Body of pancreas (tissue), 4 donors: Measurements from ENCODE around the gene TSHR. TPM values are rescaled to one million over a fixed set of nuclear protein-coding genes. Genes with fewer than 3 reads are reported as not detected.

Source experiments
- ATAC-seq: fragments of 150-250 bp; one replicate; pipeline ENCODE4 v1.9.1; 2016
- DNase-seq, 4 donors: peaks; one replicate each; pipeline ENCODE4 v3.0.0-alpha.2; 2019
- H3K27ac ChIP-seq, 4 donors: fragments of 200-600 bp; sonication (generic); 1 replicate in 3 of 4; 2 replicates in 1 of 4; pipeline versions ENCODE4 v1.5.1 to v1.6.1; 2016 to 2019; ENCODE audit warnings: mild to moderate bottlenecking in 1 of 4, mixed read lengths in 1 of 4, moderate library complexity in 1 of 4
- H3K27me3 ChIP-seq, 2 donors: fragments of 200-600 bp; sonication (generic); one replicate each; pipeline ENCODE4 v1.6.0; 2016; ENCODE audit warnings: mild to moderate bottlenecking in 1 of 2
- H3K36me3 ChIP-seq, 2 donors: fragments of 200-600 bp; sonication (generic); replicated peaks in 1 of 2; 2 replicates each; pipeline ENCODE4 v1.5.1; 2016; ENCODE audit warnings: low read depth in 2 of 2; ENCODE audit not compliant: insufficient read depth in 1 of 2
- H3K4me1 ChIP-seq: fragments of 200-600 bp; sonication (generic); one replicate; pipeline ENCODE4 v1.6.0; 2016
- H3K4me3 ChIP-seq, 2 donors: fragments of 200-600 bp; sonication (generic); 1 replicate in 1 of 2; 2 replicates in 1 of 2; pipeline ENCODE4 v1.5.1; 2016 to 2019
- H3K9me3 ChIP-seq, 3 donors: fragments of 200-600 bp; sonication (generic); 1 replicate in 2 of 3; 2 replicates in 1 of 3; pipeline ENCODE4 v1.5.1; 2016
- POLR2A ChIP-seq, 3 donors: fragments of 450-650 bp; IDR thresholded peaks; one replicate each; pipeline ENCODE4 v1.6.1; 2016; ENCODE audit warnings: antibody characterized with exemption in 3 of 3, mild to moderate bottlenecking in 2 of 3
- WGBS, 2 donors: methylation state at CpG; one replicate each; pipeline ENCODE4 v1.1.5; 2017; 5-methylcytosine and 5-hydroxymethylcytosine counted together
- intact Hi-C: fragments of 100-400 bp; cut with DNase I; formaldehyde crosslinking; loops from one replicate; pipeline ENCODE4 v1.15.1; 2023
- total RNA-seq, 2 donors: library from RNA; depleted of rRNA; stranded (reverse); fragments of >200 nt; gene quantifications; one replicate each; pipeline ENCODE4 v1.1.0, GENCODE V29; 2016
- TF ChIP-seq, protein P1 (sequence below), 7 experiments: fragments of 450-650 bp in 4 of 7; fragments of 200-600 bp in 3 of 7; sonication (generic) in 3 of 7; IDR thresholded peaks; one replicate each; pipeline ENCODE4 v1.5.1; 2016 to 2019; ENCODE audit warnings: antibody characterized with exemption in 7 of 7

TSHR gene
- total RNA-seq, 2 donors from 2014 or later: not detected

DNA sequence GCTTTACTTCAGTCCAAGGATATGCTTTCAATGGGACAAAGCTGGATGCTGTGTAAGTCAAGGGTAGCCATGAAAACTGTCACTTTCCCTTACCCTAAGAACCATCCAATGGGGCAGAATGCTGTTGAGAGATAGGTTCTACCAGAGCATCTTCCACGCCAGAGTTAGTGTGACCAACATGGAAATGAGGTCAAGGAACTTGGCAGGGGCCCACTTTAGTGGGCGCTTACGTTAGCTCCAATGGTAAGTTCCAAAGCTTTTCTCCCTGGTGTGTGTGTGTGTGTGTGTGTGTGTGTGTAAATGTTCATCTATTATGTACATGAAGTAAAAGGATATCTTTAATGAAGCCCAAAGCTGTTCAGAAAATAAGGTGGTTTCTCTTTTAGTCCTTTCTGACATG is 141.2 kb downstream of the TSHR start:
- H3K27me3 ChIP-seq: no peaks in the 10 kb centered on the region
- DNase-seq (no peak), ATAC-seq (no peak)
- H3K27ac ChIP-seq: no peak overlapping the region
- no peak overlapping the region for H3K4me3 ChIP-seq
- no peak for TF ChIP-seq POLR2A (IDR thresholded peaks at IDR 0.05)
- intact Hi-C loops: no loop called here
- H3K4me1 ChIP-seq: no peaks in the 10 kb centered on the region
- 89 to 91% methylated on average over 3 of the region's 3 CpGs for WGBS, 2 donors
- H3K9me3 ChIP-seq: no peaks in the 10 kb centered on the region
- H3K36me3 ChIP-seq: no peaks in the 10 kb centered on the region

DNA sequence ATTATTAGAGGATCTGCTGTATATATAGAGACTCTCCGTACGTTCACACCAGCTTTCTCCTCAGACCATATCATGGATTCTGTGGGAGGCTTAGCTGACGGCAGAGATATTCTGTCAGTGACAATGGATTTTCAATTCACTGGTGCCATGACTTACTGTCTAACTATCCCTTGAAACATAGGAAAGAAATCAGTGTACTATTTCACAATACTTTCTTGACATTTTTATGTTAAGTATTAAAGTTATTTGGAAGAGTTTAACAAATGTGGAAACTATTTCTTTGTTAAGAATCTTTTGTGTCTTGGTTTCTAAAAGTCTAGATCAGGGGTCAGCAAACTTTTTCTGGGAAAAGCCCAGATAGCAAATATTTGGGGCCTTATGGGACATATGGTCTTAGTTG is 146.8 kb downstream of the TSHR start:
- ATAC-seq: no peak

DNA sequence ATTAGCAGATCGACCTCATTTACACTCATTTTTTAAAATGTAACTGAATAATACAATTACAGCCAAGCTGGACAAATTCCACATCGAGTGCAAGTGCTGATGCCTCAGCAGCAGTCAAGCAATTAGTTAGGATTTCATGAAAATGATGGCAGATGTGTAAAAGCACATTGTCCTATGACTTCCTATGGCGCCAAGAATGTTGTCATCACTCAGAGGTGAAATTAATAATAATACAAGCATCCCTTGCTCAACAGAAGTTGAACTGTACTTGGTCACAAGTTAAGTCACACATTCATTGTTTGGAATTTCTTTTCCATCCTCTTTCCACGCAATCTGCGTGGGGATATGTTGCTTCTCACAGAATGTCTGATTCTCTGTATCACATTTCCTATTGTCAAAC is 148.0 kb downstream of the TSHR start:
- H3K4me3 ChIP-seq: no peak overlapping the region
- H3K27me3 ChIP-seq: no peaks in the 10 kb centered on the region
- ATAC-seq: no peak
- TF ChIP-seq, protein P1, sequence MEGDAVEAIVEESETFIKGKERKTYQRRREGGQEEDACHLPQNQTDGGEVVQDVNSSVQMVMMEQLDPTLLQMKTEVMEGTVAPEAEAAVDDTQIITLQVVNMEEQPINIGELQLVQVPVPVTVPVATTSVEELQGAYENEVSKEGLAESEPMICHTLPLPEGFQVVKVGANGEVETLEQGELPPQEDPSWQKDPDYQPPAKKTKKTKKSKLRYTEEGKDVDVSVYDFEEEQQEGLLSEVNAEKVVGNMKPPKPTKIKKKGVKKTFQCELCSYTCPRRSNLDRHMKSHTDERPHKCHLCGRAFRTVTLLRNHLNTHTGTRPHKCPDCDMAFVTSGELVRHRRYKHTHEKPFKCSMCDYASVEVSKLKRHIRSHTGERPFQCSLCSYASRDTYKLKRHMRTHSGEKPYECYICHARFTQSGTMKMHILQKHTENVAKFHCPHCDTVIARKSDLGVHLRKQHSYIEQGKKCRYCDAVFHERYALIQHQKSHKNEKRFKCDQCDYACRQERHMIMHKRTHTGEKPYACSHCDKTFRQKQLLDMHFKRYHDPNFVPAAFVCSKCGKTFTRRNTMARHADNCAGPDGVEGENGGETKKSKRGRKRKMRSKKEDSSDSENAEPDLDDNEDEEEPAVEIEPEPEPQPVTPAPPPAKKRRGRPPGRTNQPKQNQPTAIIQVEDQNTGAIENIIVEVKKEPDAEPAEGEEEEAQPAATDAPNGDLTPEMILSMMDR (IDR thresholded peaks at IDR 0.05): no peak
- TF ChIP-seq POLR2A (IDR thresholded peaks at IDR 0.05): no peak
- H3K9me3 ChIP-seq: no peaks in the 10 kb centered on the region
- no peak overlapping the region for H3K27ac ChIP-seq
- intact Hi-C loops: no loop called here
- no peak for DNase-seq
- 80 to 94% methylated on average over 5 of the region's 5 CpGs for WGBS, 2 donors
- no peaks in the 10 kb centered on the region for H3K36me3 ChIP-seq
- H3K4me1 ChIP-seq: no peaks in the 10 kb centered on the region

More for the DNA sequence above, 146.8 kb downstream of the TSHR start:
- H3K9me3 ChIP-seq: no peaks in the 10 kb centered on the region
- intact Hi-C loops: no loop called here
- H3K4me1 ChIP-seq: no peaks in the 10 kb centered on the region
- 96 to 99% methylated on average over 3 of the region's 3 CpGs for WGBS, 2 donors
- H3K4me3 ChIP-seq: no peak overlapping the region
- DNase-seq: no peak
- no peak overlapping the region for H3K27ac ChIP-seq
- no peaks in the 10 kb centered on the region for H3K36me3 ChIP-seq
- TF ChIP-seq, protein P1 (IDR thresholded peaks at IDR 0.05): no peak
- TF ChIP-seq POLR2A (IDR thresholded peaks at IDR 0.05): no peak
- no peaks in the 10 kb centered on the region for H3K27me3 ChIP-seq

DNA sequence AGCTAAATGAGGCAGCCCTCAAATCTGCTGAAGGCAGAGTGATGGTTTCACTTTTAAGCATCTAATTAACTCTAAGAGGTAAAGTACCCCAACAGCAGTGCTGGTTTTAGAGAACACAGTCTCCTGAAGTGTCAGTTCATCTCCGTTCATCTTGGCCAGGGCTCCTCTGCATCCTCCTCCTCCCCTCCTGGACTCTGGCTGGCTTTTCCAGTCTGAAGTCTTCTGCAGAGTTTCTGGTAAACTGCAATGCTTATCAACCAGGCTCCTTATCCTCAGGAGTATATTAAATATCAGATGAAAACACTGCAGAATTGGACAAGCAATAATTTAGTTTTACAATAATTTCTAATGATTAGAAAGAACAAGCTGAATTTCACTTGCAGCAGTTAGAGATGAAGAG is 150.0 kb downstream of the TSHR start:
- Histone ChIP-seq H3K4me1 (no peaks in the 10 kb centered on the region), H3K36me3 (no peaks in the 10 kb centered on the region), H3K27me3 (no peaks in the 10 kb centered on the region), H3K27ac (no peak overlapping the region), H3K4me3 (no peak overlapping the region), H3K9me3 (no peaks in the 10 kb centered on the region)
- TF ChIP-seq, protein P1 (IDR thresholded peaks at IDR 0.05): no peak
- no peak for TF ChIP-seq POLR2A (IDR thresholded peaks at IDR 0.05)
- intact Hi-C loops: no loop called here
- no peak for DNase-seq
- no peak for ATAC-seq
- 63 to 90% methylated on average over 1 of the region's 1 CpG for WGBS, 2 donors

DNA sequence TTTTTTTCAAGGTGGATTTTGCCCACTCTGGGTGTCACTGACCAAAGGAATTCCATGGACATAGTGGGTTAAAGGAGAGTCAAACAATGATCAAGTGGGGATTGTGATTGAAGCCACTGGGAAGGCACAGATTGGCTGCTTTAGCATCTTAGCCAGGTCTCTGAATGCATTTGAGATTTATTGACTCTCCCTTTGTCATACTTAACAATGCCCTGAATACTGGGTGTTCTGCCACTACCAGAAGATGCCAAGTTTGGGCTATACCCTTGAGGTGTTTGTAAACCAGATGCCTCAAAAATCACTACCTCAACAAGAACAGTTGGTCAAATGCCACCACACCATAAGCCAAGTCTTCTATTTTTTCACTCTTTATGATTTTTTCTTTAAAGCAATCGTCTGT is 150.5 kb downstream of the TSHR start:
- H3K9me3 ChIP-seq: no peaks in the 10 kb centered on the region
- H3K36me3 ChIP-seq: no peaks in the 10 kb centered on the region
- H3K4me1 ChIP-seq: no peaks in the 10 kb centered on the region
- no peak overlapping the region for H3K4me3 ChIP-seq
- TF ChIP-seq POLR2A (IDR thresholded peaks at IDR 0.05): no peak
- no peak for DNase-seq
- no peaks in the 10 kb centered on the region for H3K27me3 ChIP-seq
- ATAC-seq: no peak
- intact Hi-C loops: no loop called here
- H3K27ac ChIP-seq: no peak overlapping the region
- WGBS, 2 donors: 91 to 92% methylated on average over 1 of the region's 1 CpG

DNA sequence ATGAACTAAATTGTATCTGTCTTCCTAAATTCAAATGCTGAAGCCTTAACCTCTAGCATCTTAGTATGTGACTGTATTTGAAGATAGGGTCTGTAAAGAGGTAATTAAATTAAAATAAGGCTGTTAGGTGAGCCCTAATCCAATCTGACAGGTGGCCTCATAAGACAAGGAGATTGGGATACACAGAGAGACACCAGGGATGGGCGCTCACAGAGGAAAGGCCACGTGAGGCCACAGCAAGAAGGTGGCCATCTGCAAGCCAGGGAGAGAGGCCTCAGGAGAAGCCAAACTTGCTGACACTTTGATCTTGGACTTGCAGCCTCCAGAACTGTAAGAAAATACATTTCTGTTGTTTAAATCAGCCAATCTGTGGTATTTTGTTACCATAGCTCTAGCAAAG is 154.8 kb downstream of the TSHR start:
- 82 to 92% methylated on average over 2 of the region's 2 CpGs for WGBS, 2 donors
- Histone ChIP-seq H3K9me3 (no peaks in the 10 kb centered on the region), H3K27ac (no peak overlapping the region), H3K4me1 (no peaks in the 10 kb centered on the region), H3K36me3 (no peaks in the 10 kb centered on the region), H3K27me3 (no peaks in the 10 kb centered on the region), H3K4me3 (no peak overlapping the region)
- no peak for TF ChIP-seq POLR2A (IDR thresholded peaks at IDR 0.05)
- TF ChIP-seq, protein P1 (IDR thresholded peaks at IDR 0.05): no peak
- ATAC-seq (no peak), DNase-seq (no peak)
- intact Hi-C loops: no loop called here
